ENCODE measurements around the gene SNAPC1. TPM values are rescaled to one million over a fixed set of nuclear protein-coding genes. Genes with fewer than 3 reads are reported as not detected.
A peak's percentile ranks its signal among the peaks of the same experiment; 100 is the strongest.

The SNAPC1 gene
- total and polyA plus RNA-seq, 10 of the 15 experiments (the other 5 are each of a cell fraction or from before 2014, with no cell fraction given) = 4.5 to 12.0 (median 7.4) TPM

DNA sequence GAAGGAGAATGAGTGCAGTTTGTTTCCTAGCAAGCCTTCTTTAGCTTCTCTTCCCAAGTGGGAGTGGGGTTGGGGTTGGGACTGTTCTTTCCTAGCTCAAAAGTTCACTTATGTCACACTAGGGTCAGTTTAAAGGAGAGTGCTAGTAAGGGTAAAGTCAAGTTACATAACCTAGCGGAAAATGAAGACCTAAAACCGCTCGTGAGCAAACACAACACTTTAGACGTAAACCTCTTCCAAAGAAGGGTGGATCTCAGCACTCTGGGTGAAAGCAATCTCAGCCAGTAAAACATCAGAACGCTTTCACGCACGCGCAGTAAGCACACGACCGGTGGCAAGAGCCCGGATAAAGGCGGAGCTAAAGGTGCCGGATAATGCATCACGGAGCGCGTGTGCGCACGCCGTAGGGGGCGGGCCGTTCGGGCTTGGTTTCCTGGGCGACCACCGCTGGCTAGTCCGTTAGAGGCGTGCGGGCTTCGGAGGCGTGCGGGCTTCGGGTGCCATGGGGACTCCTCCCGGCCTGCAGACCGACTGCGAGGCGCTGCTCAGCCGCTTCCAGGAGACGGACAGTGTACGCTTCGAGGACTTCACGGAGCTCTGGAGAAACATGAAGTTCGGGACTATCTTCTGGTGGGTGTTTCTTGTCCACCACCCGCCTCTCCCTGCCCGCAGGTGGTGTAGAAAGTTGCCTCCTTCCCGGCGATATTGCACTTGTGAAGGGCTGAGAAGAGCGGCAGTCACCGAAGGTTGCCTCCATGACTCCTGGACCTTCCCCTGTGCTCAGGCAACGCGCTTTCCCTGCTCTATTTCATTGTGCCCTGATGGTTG lies at the start of gene SNAPC1 (continued):
- peak; percentile 79; the same call in 1 of the 2 replicates for TF ChIP-seq SIN3A (IDR thresholded peaks at IDR 0.05; ENCODE audit: low read depth, low read length)
- TF ChIP-seq IKZF1 (conservative IDR thresholded peaks at IDR 0.05) = peak; percentile 48
- TF ChIP-seq SP1 (IDR thresholded peaks at IDR 0.05; ENCODE audit: low read depth, low read length) = peak; percentile 31
- peak; percentile 63 to 91; a peak in 3 of 4 replicates for TF ChIP-seq BHLHE40 (IDR thresholded peaks at IDR 0.05; ENCODE audit: borderline replicate concordance in 1 of 2, low read depth in 2 of 2, low read length in 1 of 2)
- no peak for TF ChIP-seq KLF5 (IDR thresholded peaks at IDR 0.05; ENCODE audit: partially characterized antibody)
- TF ChIP-seq HDAC6 (IDR thresholded peaks at IDR 0.05; ENCODE audit: unreplicated experiment) = no peak
- peak; percentile 61; the same call in 1 of the 2 replicates for TF ChIP-seq SMAD5 (IDR thresholded peaks at IDR 0.05; ENCODE audit: low read depth)
- TF ChIP-seq RAD51 (IDR thresholded peaks at IDR 0.05) = no peak
- peak; percentile 98 for TF ChIP-seq MXI1 (IDR thresholded peaks at IDR 0.05; ENCODE audit: low read depth, low read length)
- TF ChIP-seq NKRF (conservative IDR thresholded peaks at IDR 0.05) = peak; percentile 95
- TF ChIP-seq BMI1 (IDR thresholded peaks at IDR 0.05; ENCODE audit: borderline replicate concordance) = peak; percentile 71; the same call in 1 of the 2 replicates
- TF ChIP-seq NRF1 (conservative IDR thresholded peaks at IDR 0.05; ENCODE audit: low read depth, low read length) = peak; percentile 58
- TF ChIP-seq MAX (IDR thresholded peaks at IDR 0.05; ENCODE audit: low read depth, low read length) = peak; percentile 84; the same call in 1 of the 2 replicates
- TF ChIP-seq PML (IDR thresholded peaks at IDR 0.05; ENCODE audit: low read length) = peak; percentile 55; the same call in 1 of the 2 replicates
- TF ChIP-seq CREB1 (IDR thresholded peaks at IDR 0.05; ENCODE audit: low read depth) = peak; percentile 83
- 0 out of 2 replicates have a peak, but pooled peaks have one; percentile 28 for TF ChIP-seq RCOR1 (conservative IDR thresholded peaks at IDR 0.05; ENCODE audit: low read depth, low read length)
- TF ChIP-seq POLR2A (IDR thresholded peaks at IDR 0.05; ENCODE audit: low read depth, low read length) = peak; percentile 93
- no peak for TF ChIP-seq SIX5 (IDR thresholded peaks at IDR 0.05; ENCODE audit: low read depth, low read length, severe bottlenecking)
- no peak for TF ChIP-seq ATF7 (IDR thresholded peaks at IDR 0.05; ENCODE audit: low read depth)
- TF ChIP-seq TCF3 (IDR thresholded peaks at IDR 0.05; ENCODE audit: borderline replicate concordance, insufficient read depth, low read depth, low read length) = no peak
- TF ChIP-seq BACH1 (IDR thresholded peaks at IDR 0.05; ENCODE audit: borderline replicate concordance) = peak; percentile 43; the same call in 1 of the 2 replicates
- TF ChIP-seq ZNF687 (IDR thresholded peaks at IDR 0.05) = 0 out of 2 replicates have a peak, but pooled peaks have one; percentile 20
- no peak for TF ChIP-seq RBBP5 (conservative IDR thresholded peaks at IDR 0.05)
- TF ChIP-seq RUNX3 (IDR thresholded peaks at IDR 0.05; ENCODE audit: low read length) = peak; percentile 32; the same call in 1 of the 2 replicates
- TF ChIP-seq SMAD1 (IDR thresholded peaks at IDR 0.05; ENCODE audit: low read depth, partially characterized antibody) = peak; percentile 60

Data from GM12878 (cell line).